NCI-H345 treated with DMSO at 0.1 percent for 48 hours (cell line): ENCODE results near the gene PARVA.

Source experiments
- DNase-seq: peaks from one replicate; lab custom pipeline; 2025; ENCODE audit not compliant: unreplicated experiment; lab: John Stamatoyannopoulos, UW

Gene PARVA

DNA sequence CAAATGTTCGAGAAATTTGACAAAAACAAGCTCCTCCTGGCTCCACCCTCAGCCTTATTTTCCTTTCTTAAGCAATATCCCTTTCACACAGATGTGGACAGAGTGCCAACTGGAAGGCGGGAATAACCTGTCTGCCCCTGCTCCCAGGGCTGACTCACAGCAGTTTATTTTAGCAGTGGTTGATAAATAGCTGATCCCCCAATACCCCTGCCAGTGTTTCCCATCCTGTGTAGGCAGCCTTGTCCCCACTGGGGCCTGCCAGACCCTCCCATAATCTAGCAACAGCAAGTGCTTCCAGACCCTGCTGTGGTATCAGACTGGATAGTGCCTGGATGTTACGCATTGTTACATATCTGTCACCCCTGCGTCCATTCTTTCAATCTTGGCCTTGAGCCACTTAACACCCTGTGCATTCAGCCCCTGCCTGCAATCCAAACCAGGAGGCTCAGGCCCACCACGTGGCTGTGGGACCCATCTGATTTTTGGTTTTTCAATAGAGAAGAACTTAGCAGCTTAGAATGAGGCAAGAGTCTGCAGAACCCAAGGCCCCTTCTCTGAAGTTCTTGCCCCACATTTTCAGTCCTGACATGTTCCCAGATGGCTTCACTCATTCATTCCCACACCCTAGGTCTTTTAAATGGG is 53.7 kb downstream of the PARVA start:
- DNase-seq, result no peak

DNA sequence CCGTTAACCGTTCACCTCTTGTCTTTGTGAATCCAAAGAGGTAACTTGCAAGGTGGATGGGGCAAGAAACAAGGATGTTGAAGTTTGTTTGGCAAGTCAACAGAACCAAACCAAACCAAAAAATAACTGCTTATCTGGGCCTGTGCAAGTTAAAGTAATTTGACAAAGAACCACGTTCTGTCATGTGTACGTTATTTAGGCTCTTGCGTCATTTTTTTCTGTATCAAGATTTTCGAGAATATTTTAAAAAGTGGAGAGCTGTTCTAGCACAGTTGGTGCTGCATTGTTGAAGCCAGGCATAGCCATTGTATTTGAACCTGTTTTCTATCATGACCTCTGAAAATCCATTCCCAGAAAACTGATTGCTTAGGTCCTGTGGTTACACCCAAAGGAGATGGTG is 55.1 kb downstream of the PARVA start:
- DNase-seq, result no peak

DNA sequence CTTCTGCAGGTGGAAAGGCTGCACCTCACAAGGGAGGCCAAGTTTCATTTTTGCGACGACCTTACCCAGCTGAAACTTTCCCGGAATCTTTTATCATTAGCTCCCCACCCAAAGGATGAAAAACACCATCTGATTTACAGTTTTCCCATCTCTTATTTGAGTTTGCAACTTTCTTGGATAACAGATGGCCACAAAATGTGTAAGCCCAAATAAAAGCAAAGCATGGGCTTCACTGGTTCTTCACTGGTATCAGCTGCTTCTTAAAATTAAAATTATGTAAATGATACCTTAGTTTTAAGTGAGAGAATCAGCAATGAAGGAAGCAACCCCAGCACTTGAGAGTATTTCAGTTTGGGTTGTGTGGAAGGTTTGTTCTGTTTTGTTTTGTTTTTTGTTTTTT is 55.8 kb downstream of the PARVA start:
- no peak for DNase-seq

DNA sequence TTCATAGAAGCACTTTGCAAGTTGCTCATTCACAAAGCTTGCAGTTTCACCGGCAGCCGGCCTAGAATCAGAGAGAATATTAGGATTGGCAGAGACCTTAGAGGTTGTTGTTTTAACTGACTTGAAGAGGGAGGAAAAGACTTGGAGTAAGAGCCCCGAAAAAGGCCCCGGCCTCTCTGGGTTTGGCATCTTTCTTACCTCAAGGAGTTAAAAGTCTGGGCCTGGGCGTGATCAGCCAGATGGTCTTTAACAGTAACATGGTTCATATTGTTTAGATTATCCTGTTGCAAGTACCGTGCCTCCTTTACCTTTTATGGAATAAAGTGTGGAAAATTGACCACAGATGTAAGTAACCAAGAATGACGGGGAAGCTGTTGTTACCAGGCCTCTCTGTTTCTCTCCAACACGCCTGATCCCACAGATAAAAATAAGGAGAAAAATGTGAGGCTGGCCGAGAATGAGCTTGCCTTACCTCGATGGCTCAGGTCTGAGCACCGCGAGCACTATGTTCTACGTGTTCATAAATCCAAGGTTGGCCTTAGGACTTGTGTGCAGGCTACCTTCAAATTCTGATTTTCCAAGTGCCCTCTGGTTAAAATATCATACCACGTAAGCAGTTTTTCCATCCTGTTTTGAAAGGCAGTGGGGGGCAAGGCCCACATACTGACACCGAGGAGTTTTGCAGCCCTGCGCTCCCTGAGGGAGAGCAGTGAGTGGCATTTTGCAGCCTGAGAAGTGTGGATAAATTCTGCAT is 56.4 kb downstream of the PARVA start:
- DNase-seq, result no peak

DNA sequence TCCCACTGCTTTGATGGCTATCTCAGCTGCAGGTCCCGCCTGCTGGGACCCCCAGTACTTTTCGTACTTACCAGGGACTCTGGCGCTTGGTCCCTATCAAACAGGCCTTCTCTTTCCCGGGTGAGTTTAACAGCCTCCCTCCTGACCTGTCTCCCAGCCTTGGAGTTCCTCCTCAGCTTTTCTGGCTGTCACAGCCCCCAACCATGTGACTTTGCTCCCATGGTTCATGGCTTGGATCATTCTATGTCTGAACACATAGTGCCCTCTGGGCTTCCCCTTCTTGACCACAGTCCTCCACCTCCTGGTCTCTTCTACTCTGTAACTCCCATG is 56.9 kb downstream of the PARVA start:
- DNase-seq, result no peak

DNA sequence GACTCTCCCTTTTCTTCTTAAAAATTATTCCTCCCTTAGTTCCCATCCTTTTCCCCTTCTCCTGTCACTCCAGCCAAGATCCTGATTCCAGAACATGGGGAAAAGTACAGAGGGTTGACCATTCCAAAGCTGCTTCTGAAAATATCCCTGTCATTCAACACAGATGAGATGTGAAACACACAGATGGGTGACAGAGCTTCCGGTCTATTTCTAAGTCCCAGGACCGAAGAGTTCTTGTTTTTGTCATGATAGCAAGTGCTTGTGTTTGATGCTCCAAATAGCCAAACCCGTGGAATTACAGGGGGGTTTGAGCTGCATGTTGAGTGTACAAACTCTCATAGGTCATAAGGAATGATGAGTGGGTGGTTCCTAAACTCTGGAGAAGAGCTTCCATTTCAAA is 57.9 kb downstream of the PARVA start:
- DNase-seq, result no peak

DNA sequence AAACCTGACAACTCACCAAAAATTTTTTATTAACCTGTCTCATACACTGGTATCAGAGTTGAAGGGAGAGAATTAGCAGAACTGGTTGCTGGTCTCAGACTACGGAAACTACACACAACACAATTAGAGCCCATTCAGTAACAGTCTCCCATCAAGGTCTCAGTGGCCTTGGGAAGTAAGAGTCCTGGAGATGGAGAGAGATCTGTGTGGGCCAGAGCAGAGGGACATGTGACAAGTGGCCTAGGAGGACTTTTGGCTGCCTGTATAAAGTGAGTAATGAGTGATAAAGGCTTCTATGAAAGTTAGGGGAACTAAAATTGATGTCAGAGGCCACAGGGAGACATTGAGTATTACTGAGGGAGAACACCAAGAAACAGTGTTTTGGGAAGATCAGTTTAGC is 58.9 kb downstream of the PARVA start:
- no peak for DNase-seq

DNA sequence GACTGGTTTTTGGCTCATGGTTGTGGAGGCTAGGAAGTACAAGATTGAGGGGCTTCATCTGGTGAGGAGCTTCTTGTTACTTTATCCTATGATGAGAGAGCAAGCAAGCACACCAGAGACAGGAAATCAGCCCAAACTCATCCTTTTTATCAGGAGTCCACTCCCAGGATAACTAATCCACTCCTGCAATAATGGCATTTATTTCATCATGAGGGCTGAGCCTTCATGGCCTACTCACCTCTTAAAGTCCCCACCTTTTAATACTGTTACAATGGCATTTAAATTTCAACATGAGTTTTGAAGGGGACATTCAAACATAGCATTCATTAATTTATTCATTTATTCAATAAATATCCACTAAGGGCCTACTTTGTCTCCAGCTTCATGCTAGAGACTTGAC is 60.9 kb downstream of the PARVA start:
- DNase-seq, result no peak

DNA sequence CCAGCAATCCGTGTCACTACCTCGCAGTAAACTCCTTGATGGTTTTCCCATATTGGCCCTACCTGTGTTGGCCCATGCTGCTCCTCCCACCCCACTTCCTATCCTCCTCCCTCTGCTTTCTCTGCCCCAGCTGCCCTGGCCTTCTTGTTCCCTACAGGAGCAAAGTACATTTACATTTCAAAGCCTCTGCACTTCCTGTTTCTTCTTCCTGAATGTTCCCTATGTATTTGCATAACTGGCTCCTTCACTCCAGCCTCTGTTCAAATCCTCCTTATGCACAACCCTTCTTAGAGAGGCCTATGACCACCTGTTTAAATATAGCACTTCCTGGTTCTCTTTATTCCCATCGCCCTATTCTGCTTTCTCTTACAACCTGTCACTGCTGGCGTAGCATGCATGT is 62.2 kb downstream of the PARVA start:
- no peak for DNase-seq

DNA sequence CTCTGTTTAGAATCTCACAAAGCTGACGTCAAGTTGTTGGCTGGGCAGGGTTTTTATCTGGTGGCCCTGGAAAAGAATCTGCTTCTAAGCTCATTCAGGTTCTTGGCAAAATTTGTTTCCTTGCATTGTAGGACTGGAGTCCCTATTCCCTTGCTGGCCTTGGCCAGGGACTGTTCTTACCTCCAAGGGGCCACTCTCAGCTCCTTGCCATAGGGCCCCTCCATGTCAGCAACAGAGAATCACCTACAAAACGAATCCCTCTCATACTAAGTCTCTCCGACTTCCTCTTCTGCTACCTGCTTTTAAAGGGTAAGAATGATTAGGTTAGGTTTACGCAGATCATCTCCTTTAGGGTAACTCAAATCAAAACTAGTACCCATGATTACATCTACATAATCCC is 63.2 kb downstream of the PARVA start:
- DNase-seq, result no peak

DNA sequence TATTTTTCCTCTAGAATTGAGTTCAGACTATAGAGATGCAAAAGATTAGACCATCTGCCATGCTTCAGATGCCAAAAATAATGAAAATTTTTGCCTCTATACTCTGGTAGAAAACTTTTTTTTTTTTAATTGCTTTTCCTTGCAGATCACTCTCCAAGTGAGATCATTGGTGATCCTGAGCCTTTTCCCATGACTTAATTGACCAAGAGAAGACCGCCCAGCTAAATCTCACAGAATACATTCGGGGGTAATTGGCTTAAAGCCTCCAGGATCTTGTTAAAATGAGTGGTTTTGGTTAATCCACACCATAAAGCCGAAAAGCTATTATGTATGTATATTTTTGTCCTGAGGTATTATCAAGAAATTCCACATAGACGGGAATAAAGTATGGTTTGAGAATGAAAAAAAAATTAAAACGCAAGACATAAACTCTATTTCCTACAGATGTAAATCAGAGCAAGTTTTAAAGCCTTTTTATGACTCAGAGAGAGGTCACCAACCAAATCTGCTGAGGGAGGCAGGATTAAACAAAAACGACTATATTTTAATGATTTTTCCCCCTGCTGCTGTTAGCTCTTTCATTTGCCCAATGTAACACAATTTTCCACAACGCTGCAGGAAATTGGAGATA is 64.0 kb downstream of the PARVA start:
- DNase-seq, result no peak

DNA sequence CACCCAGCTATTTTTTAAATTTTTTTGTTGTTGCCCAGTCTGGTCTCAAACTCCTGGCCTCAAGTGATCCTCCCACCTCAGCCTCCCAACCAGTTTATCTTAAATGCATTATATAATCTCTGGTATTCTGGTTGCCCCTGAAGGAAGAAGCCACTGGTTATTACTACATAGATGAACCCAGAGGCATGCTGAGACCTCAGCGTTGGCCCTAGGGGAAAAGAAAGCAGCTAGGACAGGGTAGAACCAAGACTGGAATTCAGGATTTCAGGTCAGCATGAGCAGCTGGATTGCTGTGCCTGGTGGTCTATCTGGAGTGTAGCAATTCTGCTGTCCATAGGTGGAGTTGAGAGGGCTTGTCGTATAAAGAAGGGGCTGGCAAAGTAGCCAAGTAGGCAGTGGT is 67.2 kb downstream of the PARVA start:
- no peak for DNase-seq

DNA sequence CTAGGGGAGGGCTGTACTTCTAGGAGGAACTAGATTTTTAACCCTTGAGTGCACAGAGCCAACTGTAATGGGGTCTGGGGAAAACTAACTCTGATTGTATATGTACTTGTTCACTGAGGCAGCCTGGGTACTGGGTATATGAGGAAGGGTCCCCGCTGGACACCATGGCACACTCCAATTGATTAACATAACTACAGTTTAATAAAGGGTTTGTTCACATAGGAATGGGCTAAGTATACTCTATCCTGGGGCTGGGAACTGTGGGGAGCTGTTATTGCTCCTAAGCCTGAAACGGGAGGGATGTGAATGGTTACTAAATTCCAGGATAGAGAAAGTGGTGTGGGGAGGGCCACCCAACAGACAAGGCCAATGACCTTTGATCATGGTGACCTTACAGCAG is 67.6 kb downstream of the PARVA start:
- no peak for DNase-seq

DNA sequence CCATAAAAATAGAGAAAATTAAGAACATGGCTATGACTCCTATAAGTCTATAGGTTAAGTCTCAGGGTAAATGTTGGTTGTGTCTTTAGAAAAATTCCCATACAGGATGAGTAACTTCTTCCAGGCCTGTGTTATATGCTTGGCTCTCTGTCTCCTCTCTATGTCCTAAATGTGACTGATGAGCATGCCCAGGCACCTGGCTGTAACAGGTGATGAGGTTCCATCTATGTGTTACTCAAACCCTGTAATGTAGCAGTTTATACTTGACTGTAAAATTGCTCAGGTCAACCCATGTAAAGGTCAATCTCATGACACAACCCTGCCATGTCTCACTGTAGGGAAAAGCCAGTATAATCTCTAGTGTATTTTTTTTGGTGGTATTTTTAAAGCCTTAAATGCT is 69.5 kb downstream of the PARVA start:
- no peak for DNase-seq

DNA sequence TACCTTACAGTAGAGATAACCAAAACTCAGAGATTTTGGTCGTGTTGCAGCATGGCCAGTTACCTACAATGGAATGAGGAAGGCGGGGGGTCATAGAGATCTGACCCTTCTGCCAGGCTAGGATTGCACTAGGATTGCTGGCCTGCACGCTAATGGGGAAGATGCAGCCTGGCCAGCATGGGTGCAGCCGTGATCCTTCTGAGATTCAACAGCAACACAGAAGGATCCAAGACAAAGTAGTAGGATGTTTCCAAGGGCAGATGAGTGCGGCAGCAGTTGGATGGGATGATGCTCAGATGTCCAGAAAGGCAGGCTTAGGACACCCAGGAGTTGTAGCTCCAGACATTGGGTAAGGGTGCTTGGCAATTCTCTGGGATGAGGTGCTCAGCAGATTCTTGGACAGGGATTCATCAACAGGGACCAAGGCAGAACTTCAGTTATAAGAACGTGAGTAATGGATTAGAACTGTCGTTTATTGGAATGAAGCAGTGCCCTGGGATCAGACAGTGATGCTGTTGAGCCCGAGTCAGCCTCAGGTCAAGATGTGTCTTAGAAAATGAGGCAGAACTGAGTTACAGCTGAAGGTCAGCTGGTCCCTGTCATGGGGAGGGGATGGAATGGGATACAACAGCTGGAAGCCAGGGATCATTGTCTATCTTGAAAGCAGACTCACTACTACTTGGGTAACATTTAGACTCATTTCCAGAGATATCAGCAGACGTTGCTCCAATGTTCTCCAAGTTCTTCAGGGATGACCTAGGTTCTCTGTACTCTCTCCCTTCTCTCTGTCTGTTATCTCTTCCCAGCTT is 71.0 kb downstream of the PARVA start:
- no peak for DNase-seq

DNA sequence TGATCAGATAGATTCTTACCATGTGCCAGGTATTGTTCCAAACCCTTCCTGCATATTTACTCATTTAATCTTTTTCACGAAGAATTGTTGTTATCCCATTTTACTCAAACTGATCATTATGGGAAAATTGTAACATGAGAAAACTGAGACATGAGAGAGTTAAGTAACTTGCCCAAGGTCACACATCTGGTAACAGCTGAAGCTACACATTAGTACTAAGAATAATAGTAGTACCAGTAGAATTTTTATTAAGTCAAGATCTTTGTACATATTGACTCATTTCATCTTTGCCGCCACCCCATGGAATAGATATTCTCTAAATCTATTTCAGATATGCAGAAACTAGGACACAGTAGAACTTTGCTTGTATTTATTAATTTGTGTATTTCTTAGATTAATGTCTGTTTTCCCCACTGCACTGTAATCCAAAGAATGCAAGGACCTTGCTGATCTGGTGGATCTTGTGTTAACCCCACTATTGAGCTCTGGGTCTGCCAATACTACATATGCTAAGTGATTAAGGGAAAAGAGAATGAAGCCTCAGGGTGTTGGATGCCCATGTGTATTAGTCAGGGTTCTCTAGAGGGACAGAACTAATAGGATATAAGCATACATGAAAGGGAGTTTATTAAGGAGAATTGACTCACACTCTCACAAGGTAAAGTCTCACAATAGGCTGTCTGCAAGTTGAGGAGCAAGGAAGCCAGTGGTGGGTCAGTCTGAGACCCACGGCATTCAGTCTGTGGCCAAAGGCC is 72.8 kb downstream of the PARVA start:
- no peak for DNase-seq

DNA sequence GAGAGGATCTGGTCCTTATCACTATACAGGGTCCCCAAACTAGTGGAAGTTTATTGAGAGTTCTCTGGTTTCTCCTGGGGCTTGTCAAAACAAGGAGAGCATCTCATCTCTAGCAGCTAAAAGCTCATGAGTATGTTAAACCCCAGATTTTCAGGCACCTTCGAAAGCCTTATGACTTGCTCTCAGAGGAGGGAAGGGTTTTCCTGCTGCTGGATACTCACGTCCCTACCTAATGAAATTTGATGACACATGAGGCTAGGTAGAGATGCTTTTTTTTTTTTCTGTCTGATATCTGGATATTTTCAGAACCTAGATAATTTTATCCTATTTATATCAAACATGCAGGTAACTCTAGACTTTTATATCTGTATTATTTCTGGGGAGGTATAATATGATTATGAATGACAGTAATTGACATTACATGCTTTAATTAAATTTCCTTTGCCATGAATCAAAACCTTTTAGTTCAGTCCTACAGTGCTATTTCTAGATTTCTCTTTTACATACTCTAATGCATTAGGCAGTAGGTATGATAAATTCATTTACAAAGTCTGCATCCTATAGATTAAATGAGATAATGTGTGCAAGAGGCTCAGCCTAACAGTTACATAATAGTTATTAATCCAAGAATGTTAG is 73.9 kb downstream of the PARVA start:
- no peak for DNase-seq

DNA sequence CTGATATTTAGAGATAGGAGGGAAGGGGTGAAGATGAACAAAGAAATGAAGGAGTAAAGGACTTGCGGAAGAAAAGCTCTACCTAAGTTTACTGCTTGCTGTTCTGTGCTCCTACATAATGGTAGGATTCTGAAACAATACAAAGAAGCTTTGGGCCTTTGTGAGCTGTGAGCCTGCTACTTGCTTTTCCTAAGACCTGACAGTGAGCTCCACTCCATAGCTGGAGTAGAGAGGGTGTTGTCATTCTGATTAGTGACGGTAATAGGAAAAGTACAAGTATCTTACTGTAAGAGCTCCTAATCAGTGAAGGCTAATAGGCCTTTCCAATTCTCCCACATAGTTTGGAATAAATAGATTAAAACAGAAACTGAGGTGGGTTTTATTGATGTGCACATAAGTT is 75.9 kb downstream of the PARVA start:
- DNase-seq, result no peak

DNA sequence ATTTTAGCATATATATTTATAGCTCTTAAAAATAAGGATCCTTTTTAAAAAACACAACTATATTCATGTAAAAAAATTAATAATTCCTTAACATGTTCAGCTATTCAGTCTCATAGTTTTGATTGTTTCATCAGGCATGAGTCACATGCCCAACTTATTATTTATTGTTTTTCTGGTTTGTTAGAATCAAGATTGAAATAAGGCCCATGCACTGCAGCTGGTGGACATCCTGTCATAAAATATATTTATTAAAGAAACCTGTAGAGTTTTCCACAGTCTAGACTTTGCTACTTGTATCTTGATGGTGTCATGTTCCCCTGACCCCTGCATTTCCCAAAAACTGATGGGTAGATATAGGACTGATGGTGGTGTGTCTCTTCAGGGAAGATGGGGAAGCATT is 77.4 kb downstream of the PARVA start:
- DNase-seq, result no peak

DNA sequence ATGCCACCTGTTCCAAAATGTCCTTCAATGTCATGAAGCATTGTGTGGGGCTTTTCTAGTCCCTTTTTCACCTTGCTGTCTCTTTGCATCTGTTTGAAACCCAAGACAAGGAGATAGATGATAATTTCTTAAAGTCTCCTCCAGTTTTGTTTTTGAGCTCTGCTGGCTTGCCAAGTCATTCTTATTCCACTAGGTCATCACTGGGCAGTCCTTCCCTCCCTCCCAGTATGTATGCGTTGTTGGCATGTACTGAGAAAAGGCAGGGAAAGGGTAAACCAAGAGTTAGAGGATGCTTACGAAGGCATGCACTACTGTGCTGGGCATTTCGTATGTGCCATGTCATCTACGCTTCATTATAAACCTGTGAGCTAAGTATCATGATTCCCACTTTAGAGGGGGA is 78.6 kb downstream of the PARVA start:
- no peak for DNase-seq
